ACC112 (cell line): ENCODE data around the gene MOB3B.

Experiments used
- H2AFZ ChIP-seq: fragments of 200-600 bp; sonication (generic); one replicate; pipeline ENCODE4 v1.6.0; 2017; ENCODE audit warnings: antibody characterized with exemption, low read length; ENCODE audit not compliant: unreplicated experiment
- H3K27ac ChIP-seq: fragments of 200-600 bp; sonication (generic); 2 replicates; pipeline ENCODE4 v1.5.1; 2014; ENCODE audit warnings: low read depth, mild to moderate bottlenecking, antibody characterized with exemption, low read length, moderate library complexity
- H3K27me3 ChIP-seq: fragments of 200-600 bp; sonication (generic); 2 replicates; pipeline ENCODE4 v1.6.1; 2014; ENCODE audit warnings: mild to moderate bottlenecking, antibody characterized with exemption, low read length, moderate library complexity, mixed read lengths; ENCODE audit not compliant: insufficient read depth
- H3K36me3 ChIP-seq: fragments of 200-600 bp; sonication (generic); 2 replicates; pipeline ENCODE4 v1.6.1; 2016; ENCODE audit warnings: mild to moderate bottlenecking, antibody characterized with exemption, low read length, moderate library complexity, mixed read lengths; ENCODE audit not compliant: insufficient read depth
- H3K4me1 ChIP-seq: fragments of 200-600 bp; sonication (generic); one replicate; pipeline ENCODE4 v1.6.1; 2016; ENCODE audit warnings: low read length, mixed read lengths; ENCODE audit not compliant: insufficient read depth, unreplicated experiment, control insufficient read depth
- H3K4me3 ChIP-seq: fragments of 200-600 bp; sonication (generic); 2 replicates; pipeline ENCODE4 v1.5.1; 2014; ENCODE audit warnings: mild to moderate bottlenecking, low read depth, low read length
- H3K79me2 ChIP-seq: fragments of 200-600 bp; sonication (generic); one replicate; pipeline ENCODE4 v1.6.0; 2016; ENCODE audit warnings: low read length; ENCODE audit not compliant: control insufficient read depth, unreplicated experiment, insufficient read depth

MOB3B gene

DNA sequence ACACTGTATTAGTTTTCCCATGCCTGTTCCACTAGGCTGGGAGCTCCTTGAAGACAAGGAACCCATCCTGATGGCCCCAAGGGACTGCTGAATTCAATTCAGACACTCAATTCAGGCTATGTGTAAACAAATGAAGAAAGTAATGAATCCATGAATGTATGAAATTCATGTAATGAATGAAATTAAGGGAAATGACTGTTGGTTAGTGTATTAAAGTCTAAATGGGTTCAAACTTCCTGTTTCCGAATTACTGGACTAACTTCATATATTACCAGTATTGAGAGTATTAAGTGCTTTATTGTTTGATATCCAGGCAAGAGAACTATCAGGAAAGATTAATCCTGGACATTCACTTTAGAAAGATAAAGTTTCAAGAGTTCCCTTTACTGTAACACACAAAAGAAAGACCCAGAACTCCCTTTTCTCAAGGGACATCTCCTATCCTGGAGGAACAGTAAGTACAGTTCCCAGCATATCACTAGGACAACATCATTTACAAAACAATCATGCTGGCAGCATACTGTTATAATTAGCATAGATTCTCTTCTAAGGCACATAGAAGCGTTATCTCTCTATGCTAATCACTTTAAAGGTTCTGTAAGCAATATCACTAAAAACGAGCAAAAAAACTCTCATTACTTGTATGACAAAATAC, 34.0 kb downstream of the MOB3B start:
- Histone ChIP-seq H2AFZ (no peak overlapping the region), H3K79me2 (no peaks in the 10 kb centered on the region), H3K4me1 (peaks cover 17% of the 10 kb centered on the region), H3K4me3 (no peak overlapping the region), H3K36me3 (no peaks in the 10 kb centered on the region), H3K27ac (no peak overlapping the region), H3K27me3 (no peaks in the 10 kb centered on the region)

DNA sequence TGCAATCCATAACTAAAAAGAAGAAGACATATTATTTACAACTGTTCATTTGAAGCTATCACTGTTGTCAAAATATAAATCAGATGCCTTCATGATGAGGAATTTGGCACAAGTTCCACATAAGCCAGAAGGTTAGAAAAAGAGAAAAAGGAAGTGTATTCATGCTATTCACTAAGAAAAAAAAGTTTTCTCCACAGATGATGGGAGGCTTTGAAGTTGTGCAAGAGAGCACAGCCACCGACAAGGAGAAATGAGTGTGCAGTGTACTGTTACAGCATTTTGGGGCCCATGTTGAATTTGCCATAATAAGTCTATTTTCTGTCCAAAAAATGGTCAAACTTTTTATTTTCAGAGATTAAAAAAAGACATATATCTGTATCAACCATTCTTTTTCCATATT, 38.5 kb downstream of the MOB3B start:
- H3K27me3 ChIP-seq = no peaks in the 10 kb centered on the region
- H3K79me2 ChIP-seq = no peaks in the 10 kb centered on the region
- H3K4me1 ChIP-seq = peaks cover 7% of the 10 kb centered on the region
- H3K36me3 ChIP-seq = no peaks in the 10 kb centered on the region
- no peak overlapping the region for H3K4me3 ChIP-seq
- no peak overlapping the region for H2AFZ ChIP-seq
- H3K27ac ChIP-seq = no peak overlapping the region

DNA sequence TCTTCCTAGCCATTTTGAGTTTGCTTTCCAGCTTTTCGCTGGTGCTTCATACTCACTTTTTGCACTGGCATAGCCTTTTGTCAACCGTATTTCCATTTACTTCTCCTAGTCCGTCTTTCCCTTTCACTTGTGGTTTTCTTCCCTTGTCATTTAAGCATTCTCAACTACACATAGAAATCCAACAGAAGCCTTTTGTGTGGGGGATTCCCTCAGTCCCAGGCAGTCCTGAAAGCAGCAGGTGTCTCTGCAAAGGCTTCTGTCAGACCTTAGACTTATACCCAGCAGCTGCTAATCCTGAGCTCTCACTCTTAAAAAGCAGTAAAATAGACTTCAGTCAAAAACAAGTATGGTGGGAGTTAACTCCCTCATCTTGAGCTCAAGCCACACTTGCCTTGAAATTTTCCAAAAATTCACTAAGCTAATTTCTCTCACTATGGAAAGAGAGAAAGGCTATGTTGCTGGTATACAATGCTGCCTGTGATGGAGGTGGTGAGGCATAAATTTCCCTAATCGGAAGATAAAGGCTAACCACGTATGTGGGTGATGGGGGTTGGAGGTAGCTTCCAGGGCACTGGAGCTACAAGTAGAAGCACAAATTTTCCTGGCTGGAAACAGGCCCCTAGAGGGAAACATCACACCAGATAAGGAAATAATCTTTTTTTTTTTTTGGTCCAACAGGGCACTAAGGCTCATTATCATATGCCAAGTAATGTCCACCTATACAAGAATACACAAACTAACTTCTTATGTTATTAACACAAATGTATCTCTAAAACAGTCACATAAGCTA, 40.3 kb downstream of the MOB3B start:
- Histone ChIP-seq H3K36me3 (no peaks in the 10 kb centered on the region), H3K4me1 (peaks cover 7% of the 10 kb centered on the region), H2AFZ (no peak overlapping the region), H3K4me3 (no peak overlapping the region), H3K27me3 (no peaks in the 10 kb centered on the region), H3K79me2 (no peaks in the 10 kb centered on the region), H3K27ac (no peak overlapping the region)

DNA sequence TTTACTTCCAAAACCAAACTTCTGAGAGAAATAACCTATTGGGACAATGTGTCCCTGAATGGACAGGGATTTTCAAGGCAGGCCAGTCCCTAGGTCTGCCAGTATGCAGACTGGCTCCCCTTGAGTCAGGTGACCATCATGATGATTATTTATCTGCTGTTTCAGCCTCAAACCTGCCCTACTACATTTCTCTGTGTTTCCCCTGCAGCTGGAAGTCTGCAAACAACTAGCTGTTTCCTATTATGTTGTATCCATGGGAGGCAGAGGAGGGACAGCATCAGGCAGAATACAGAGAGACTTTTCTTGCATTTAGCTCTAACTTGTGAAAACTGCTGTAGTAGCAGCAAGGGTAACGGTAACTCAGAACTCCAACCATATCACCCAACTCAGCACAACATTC, 41.7 kb downstream of the MOB3B start:
- Histone ChIP-seq H3K4me1 (peaks cover 7% of the 10 kb centered on the region), H3K27me3 (no peaks in the 10 kb centered on the region), H3K36me3 (no peaks in the 10 kb centered on the region), H3K27ac (no peak overlapping the region), H2AFZ (no peak overlapping the region), H3K4me3 (no peak overlapping the region), H3K79me2 (no peaks in the 10 kb centered on the region)

DNA sequence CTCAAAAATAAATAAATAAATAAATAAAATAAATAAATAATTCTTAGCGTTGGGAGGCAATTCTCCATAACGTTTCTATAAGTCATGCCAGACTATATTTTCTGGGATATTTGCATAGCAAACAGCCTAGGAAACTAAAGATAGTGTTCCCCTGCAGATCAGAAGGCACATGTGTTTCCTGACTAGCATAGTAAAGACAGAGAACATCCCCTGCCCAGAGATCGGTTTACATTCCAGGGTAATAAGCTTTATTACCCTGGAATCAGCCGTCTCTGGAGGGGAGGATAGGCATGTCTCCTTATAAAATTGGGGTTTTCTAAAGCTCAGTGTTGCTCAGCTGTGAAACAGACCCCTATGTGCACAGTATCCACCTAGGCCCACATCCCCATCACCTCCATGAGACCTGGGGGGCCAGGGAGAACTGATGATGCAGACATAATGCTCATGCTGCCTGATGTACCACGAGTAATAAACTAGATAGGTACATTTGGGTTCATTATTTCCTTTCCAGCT, 42.4 kb downstream of the MOB3B start:
- no peak overlapping the region for H3K4me3 ChIP-seq
- no peak overlapping the region for H2AFZ ChIP-seq
- no peaks in the 10 kb centered on the region for H3K36me3 ChIP-seq
- peaks cover 7% of the 10 kb centered on the region for H3K4me1 ChIP-seq
- H3K79me2 ChIP-seq = no peaks in the 10 kb centered on the region
- no peak overlapping the region for H3K27ac ChIP-seq
- no peaks in the 10 kb centered on the region for H3K27me3 ChIP-seq

DNA sequence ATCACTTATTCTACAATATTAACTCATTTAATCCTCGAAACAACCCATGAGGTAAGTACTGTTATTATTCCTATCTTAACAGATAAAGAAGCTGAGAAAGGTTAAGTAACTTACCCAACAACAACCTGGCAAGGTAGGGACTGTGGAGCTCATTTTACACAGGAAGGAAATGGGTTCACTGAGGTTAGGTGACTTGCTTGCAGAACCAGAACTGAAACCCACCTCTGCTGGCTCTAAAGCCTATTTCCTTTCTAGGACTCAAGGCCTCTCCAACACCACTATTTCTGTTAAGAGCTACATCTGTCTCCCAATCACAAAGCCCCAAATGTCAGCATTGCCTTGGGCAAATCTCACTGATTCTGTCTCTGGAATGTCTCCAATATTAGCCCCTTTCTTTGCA, 44.5 kb downstream of the MOB3B start:
- H3K27me3 ChIP-seq = no peaks in the 10 kb centered on the region
- H3K4me3 ChIP-seq = no peak overlapping the region
- H3K36me3 ChIP-seq = no peaks in the 10 kb centered on the region
- H3K79me2 ChIP-seq = no peaks in the 10 kb centered on the region
- no peak overlapping the region for H2AFZ ChIP-seq
- no peak overlapping the region for H3K27ac ChIP-seq
- H3K4me1 ChIP-seq = no peaks in the 10 kb centered on the region

DNA sequence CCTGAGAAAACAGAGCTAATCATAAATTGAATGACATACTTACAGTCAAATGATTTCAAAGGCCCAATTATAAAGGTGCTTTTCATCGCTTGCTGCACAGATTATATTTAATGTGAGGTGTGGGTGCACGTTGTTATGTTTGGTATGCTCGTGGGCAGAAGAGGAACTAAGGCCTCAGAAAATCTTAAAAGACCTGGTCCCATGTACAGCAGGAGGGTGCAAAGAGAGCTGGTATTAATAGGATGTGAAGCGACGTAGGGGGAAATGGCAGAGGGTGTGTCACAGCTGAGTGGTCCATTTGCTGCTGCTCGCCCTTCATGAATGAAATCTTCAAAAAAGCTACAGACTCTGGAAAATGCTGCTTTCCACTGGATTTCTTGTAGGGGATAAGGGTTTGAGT, 46.0 kb downstream of the MOB3B start:
- H3K79me2 ChIP-seq = no peaks in the 10 kb centered on the region

DNA sequence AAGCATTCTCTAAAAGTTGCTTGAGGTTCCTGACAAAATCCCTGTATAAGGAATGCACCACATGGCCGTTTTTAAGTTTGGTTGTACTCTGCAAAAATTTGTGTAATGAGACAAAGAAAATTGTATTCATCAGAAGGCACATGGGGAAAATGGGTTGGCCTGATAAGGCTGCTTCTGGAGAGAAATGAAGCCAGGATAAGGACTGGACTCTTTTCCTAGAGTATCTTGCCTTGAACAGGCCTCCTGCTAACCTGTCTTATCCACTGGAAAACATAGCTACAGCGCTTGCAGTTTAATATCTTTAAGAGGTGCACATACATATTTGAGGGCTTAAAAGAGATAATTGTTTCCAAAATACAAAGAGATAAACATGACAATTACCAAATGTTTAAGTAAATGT, 46.9 kb downstream of the MOB3B start:
- H3K36me3 ChIP-seq = no peaks in the 10 kb centered on the region
- H3K27me3 ChIP-seq = no peaks in the 10 kb centered on the region
- H3K4me1 ChIP-seq = no peaks in the 10 kb centered on the region
- no peak overlapping the region for H3K27ac ChIP-seq
- H2AFZ ChIP-seq = no peak overlapping the region
- H3K4me3 ChIP-seq = no peak overlapping the region
- H3K79me2 ChIP-seq = no peaks in the 10 kb centered on the region

More for the DNA sequence above, 46.0 kb downstream of the MOB3B start:
- H3K27me3 ChIP-seq = no peaks in the 10 kb centered on the region
- H3K27ac ChIP-seq = no peak overlapping the region
- H3K4me3 ChIP-seq = no peak overlapping the region
- no peaks in the 10 kb centered on the region for H3K36me3 ChIP-seq
- H2AFZ ChIP-seq = no peak overlapping the region
- H3K4me1 ChIP-seq = no peaks in the 10 kb centered on the region

DNA sequence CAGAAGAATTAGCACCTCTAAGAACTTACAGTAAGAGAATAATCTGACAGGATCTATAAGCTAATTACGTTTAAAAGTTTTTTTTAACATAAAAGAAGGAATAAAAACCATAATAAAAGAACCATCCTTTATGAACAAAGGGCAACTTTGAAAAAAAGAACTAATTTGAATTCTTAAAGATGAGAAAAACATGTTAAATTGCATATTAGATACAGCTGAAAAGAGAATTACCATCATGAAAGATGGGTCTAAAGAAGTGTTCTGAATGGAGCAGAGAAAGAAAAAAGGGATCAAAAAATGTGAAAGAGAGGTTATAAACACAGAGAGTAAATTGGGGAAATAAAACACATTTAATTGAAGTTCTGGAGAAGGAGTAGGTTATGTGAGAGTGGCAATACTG, 51.3 kb downstream of the MOB3B start:
- Histone ChIP-seq H3K4me1 (no peaks in the 10 kb centered on the region), H2AFZ (no peak overlapping the region), H3K36me3 (no peaks in the 10 kb centered on the region), H3K4me3 (no peak overlapping the region), H3K27ac (no peak overlapping the region), H3K27me3 (peaks cover 4% of the 10 kb centered on the region; the same call in 1 of the 2 replicates), H3K79me2 (no peaks in the 10 kb centered on the region)

DNA sequence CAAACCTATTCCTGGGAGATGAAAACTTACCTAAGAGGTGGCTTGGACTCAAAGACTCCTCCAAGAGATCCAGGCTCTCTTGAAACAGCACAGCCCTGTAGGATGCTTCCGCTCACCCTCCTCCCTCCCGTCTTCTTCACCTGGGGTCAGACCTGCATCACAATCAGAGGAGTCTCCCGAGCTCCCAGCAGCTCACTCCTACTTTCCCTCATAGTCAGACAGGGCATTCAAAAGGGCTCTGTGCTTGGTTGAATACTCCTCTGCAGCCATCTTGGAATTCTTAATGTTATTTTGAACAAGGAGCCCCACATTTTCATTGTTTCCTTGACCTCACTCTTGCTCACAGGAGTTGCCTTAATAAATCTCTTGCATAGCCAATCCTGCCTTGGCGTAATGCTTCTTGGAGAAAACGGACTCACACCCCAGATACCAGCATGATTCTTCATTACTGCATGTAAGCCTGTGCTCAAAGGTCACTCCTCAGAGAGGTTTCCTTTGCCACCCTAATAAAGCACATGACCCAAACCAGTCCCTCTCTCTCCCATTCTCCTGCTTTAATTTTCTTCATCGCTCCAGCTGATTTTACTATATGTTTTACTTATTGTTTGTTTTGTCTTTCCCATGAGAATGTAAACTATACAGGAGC, 52.6 kb downstream of the MOB3B start:
- H3K27me3 ChIP-seq = peaks cover 7% of the 10 kb centered on the region; the same call in 1 of the 2 replicates
- H3K27ac ChIP-seq = no peak overlapping the region
- no peak overlapping the region for H2AFZ ChIP-seq
- no peaks in the 10 kb centered on the region for H3K79me2 ChIP-seq
- no peaks in the 10 kb centered on the region for H3K4me1 ChIP-seq
- H3K36me3 ChIP-seq = no peaks in the 10 kb centered on the region
- no peak overlapping the region for H3K4me3 ChIP-seq
